ENCODE measurements around the gene FAM118B.

GRCh38 chr11:126282361-126282735, 70.8 kb downstream of the FAM118B start:
- TF ChIP-seq CTCF (IDR thresholded peaks at IDR 0.05; ENCODE audit: low read length), result no peak
- TF ChIP-seq EZH2 (IDR thresholded peaks at IDR 0.05; ENCODE audit: borderline replicate concordance, low read length), result no peak
